HEK293 (cell line): Measurements from ENCODE around the gene SLC22A4.

ENCODE experiments used
- CTCF ChIA-PET: fragments of 350-600 bp; formaldehyde crosslinking; extraction: SDS; loops from one replicate; lab custom pipeline; 2021; ENCODE audit warnings: antibody characterized with exemption; lab: Yijun Ruan, JAX
- POLR2A ChIA-PET: fragments of 300-600 bp; formaldehyde crosslinking; extraction: SDS; loops from one replicate; lab custom pipeline; 2020; ENCODE audit warnings: antibody characterized with exemption, inconsistent platforms; lab: Yijun Ruan, JAX
- H3K27ac ChIP-seq: fragments of 200-500 bp; sonication (Bioruptor generic); 2 replicates; pipeline ENCODE4 v1.5.1; 2014; ENCODE audit warnings: low read depth, low read length, control low read depth, inconsistent platforms; ENCODE audit errors: extremely low read depth
- H3K36me3 ChIP-seq, 2 experiments: fragments of 200-500 bp in 1 of 2; sonication (Bioruptor generic) in 1 of 2; 1 replicate in 1 of 2; 2 replicates in 1 of 2; pipeline ENCODE4 v1.5.1; 2014 to 2017; ENCODE audit warnings: inconsistent platforms in 2 of 2, low read length in 2 of 2; ENCODE audit not compliant: control insufficient read depth in 2 of 2, insufficient read depth in 1 of 2
- H3K4me1 ChIP-seq: fragments of 200-500 bp; sonication (Bioruptor generic); 2 replicates; pipeline ENCODE4 v1.5.1; 2014; ENCODE audit warnings: mild to moderate bottlenecking, low read length, inconsistent platforms; ENCODE audit not compliant: control insufficient read depth, insufficient read depth
- H3K4me3 ChIP-seq: 2 replicates; pipeline ENCODE4 v1.5.1; 2011; ENCODE audit warnings: low read depth, mild to moderate bottlenecking, control low read depth, low read length, moderate library complexity
- H3K9me3 ChIP-seq: fragments of 200-500 bp; sonication (Bioruptor generic); 2 replicates; pipeline ENCODE4 v1.5.1; 2014; ENCODE audit warnings: low read depth, low read length, inconsistent platforms; ENCODE audit not compliant: control insufficient read depth, insufficient read depth
- GLI4 ChIP-seq: fragments of 450-650 bp; formaldehyde crosslinking; IDR thresholded peaks from 2 replicates; pipeline ENCODE4 v1.5.1; 2016; ENCODE audit warnings: missing biosample characterization, missing genetic modification characterization
- HOXC10 ChIP-seq: sonication (generic); formaldehyde crosslinking; IDR thresholded peaks from 2 replicates; pipeline ENCODE4 v1.8.1; 2023; ENCODE audit warnings: mild to moderate bottlenecking, missing genetic modification reagents
- MYNN ChIP-seq: fragments of 450-650 bp; formaldehyde crosslinking; IDR thresholded peaks from 2 replicates; pipeline ENCODE4 v1.5.1; 2016; ENCODE audit warnings: missing biosample characterization, missing genetic modification characterization, borderline replicate concordance
- SALL2 ChIP-seq: fragments of 450-650 bp; formaldehyde crosslinking; IDR thresholded peaks from 2 replicates; pipeline ENCODE4 v1.5.0; 2017; ENCODE audit warnings: missing biosample characterization, mild to moderate bottlenecking, missing genetic modification characterization, borderline replicate concordance
- ZBTB1 ChIP-seq: fragments of 450-650 bp; formaldehyde crosslinking; IDR thresholded peaks from 2 replicates; pipeline ENCODE4 v1.5.1; 2016; ENCODE audit warnings: missing biosample characterization, missing genetic modification characterization
- ZBTB49 ChIP-seq: fragments of 450-650 bp; formaldehyde crosslinking; IDR thresholded peaks from 2 replicates; pipeline ENCODE4 v1.5.1; 2016; ENCODE audit warnings: missing biosample characterization, missing genetic modification characterization, low read depth
- ZBTB7A ChIP-seq: fragments of 450-650 bp; formaldehyde crosslinking; IDR thresholded peaks from 2 replicates; pipeline ENCODE4 v1.5.1; 2016; ENCODE audit warnings: low read depth, missing biosample characterization, missing genetic modification characterization
- ZIC2 ChIP-seq: fragments of 450-650 bp; formaldehyde crosslinking; IDR thresholded peaks from 2 replicates; pipeline ENCODE4 v1.5.1; 2016; ENCODE audit warnings: missing biosample characterization, missing genetic modification characterization
- ZNF121 ChIP-seq: fragments of 450-650 bp; formaldehyde crosslinking; IDR thresholded peaks from 2 replicates; pipeline ENCODE4 v1.5.1; 2016; ENCODE audit warnings: missing biosample characterization, missing genetic modification characterization
- ZNF211 ChIP-seq: fragments of 450-650 bp; formaldehyde crosslinking; IDR thresholded peaks from 2 replicates; pipeline ENCODE4 v1.5.1; 2016; ENCODE audit warnings: low read depth, missing biosample characterization, missing genetic modification characterization
- ZNF248 ChIP-seq: fragments of 450-650 bp; formaldehyde crosslinking; IDR thresholded peaks from 2 replicates; pipeline ENCODE4 v1.5.1; 2017; ENCODE audit warnings: missing biosample characterization, missing genetic modification characterization
- ZNF274 ChIP-seq, 2 experiments: fragments of 200-500 bp in 1 of 2; fragments of 450-650 bp in 1 of 2; sonication (Bioruptor generic) in 1 of 2; formaldehyde crosslinking in 1 of 2; IDR thresholded peaks; 2 replicates each; pipeline versions ENCODE4 v1.5.1 to v1.6.1; 2014 to 2016; ENCODE audit warnings: borderline replicate concordance in 1 of 2, inconsistent platforms in 1 of 2, low read length in 1 of 2, missing biosample characterization in 1 of 2, missing genetic modification characterization in 1 of 2
- ZNF350 ChIP-seq: fragments of 450-650 bp; formaldehyde crosslinking; IDR thresholded peaks from 2 replicates; pipeline ENCODE4 v1.5.0; 2017; ENCODE audit warnings: missing biosample characterization, mild to moderate bottlenecking, missing genetic modification characterization
- ZNF394 ChIP-seq: fragments of 450-650 bp; formaldehyde crosslinking; IDR thresholded peaks from 2 replicates; pipeline ENCODE4 v1.5.1; 2016; ENCODE audit warnings: missing biosample characterization, missing genetic modification characterization, mild to moderate bottlenecking, moderate library complexity, borderline replicate concordance
- ZNF426 ChIP-seq: fragments of 450-650 bp; formaldehyde crosslinking; IDR thresholded peaks from 2 replicates; pipeline ENCODE4 v1.5.1; 2017; ENCODE audit warnings: missing biosample characterization, missing genetic modification characterization, mild to moderate bottlenecking, inconsistent platforms, moderate library complexity
- ZNF488 ChIP-seq: fragments of 450-650 bp; formaldehyde crosslinking; IDR thresholded peaks from 2 replicates; pipeline ENCODE4 v1.5.1; 2016; ENCODE audit warnings: missing biosample characterization, missing genetic modification characterization
- ZNF518A ChIP-seq: fragments of 450-650 bp; formaldehyde crosslinking; conservative IDR thresholded peaks from 2 replicates; pipeline ENCODE4 v1.5.1; 2016; ENCODE audit warnings: low read depth, missing biosample characterization, missing genetic modification characterization
- ZNF610 ChIP-seq: fragments of 450-650 bp; formaldehyde crosslinking; IDR thresholded peaks from 2 replicates; pipeline ENCODE4 v1.5.1; 2016; ENCODE audit warnings: missing biosample characterization, missing genetic modification characterization, borderline replicate concordance
- ZNF621 ChIP-seq: fragments of 450-650 bp; formaldehyde crosslinking; IDR thresholded peaks from 2 replicates; pipeline ENCODE4 v1.5.1; 2017; ENCODE audit warnings: missing biosample characterization, missing genetic modification characterization
- ZNF624 ChIP-seq: fragments of 450-650 bp; formaldehyde crosslinking; IDR thresholded peaks from 2 replicates; pipeline ENCODE4 v1.5.1; 2017; ENCODE audit warnings: missing biosample characterization, missing genetic modification characterization

Gene SLC22A4

GRCh38 chr5:132310141-132310834, 16.1 kb downstream of the SLC22A4 start (continued):
- TF ChIP-seq ZNF518A (tag by site-specific recombination) (no peak), GLI4 (tag by site-specific recombination) (no peak), ZNF350 (tag by site-specific recombination) (no peak), ZNF488 (tag by site-specific recombination) (no peak), ZNF394 (tag by site-specific recombination) (no peak), ZNF610 (tag by site-specific recombination) (no peak), ZNF426 (tag by site-specific recombination) (no peak)

GRCh38 chr5:132313366-132313765, 19.2 kb downstream of the SLC22A4 start:
- H3K27ac ChIP-seq, result no peak overlapping the region
- H3K36me3 ChIP-seq, result no peaks in the 10 kb centered on the region
- no peak overlapping the region for H3K4me3 ChIP-seq
- ChIA-PET POLR2A (no interaction called here), CTCF (interaction anchor here (0.6 to 0.8 kb wide), 2 partner anchors 68 to 656 kb away, joined by 4 read pairs; no protein-coding TSS in a partner anchor)
- H3K9me3 ChIP-seq, result no peaks in the 10 kb centered on the region
- no peak for TF ChIP-seq MYNN (tag by site-specific recombination)
- no peak for TF ChIP-seq ZNF610 (tag by site-specific recombination)
- TF ChIP-seq ZBTB1 (tag by site-specific recombination), result no peak
- no peak for TF ChIP-seq ZBTB49
- TF ChIP-seq ZNF621, result no peak
- no peaks in the 10 kb centered on the region for H3K4me1 ChIP-seq

- POLR2A ChIA-PET, result no interaction called here
- TF ChIP-seq ZNF624 (tag by site-specific recombination) (no peak), ZIC2 (no peak), ZNF211 (no peak), SALL2 (tag by site-specific recombination) (no peak), ZNF248 (no peak), ZNF274 (IDR thresholded peaks at IDR 0.05; ENCODE audit: low read length) (no peak), ZNF274 (tag by site-specific recombination; IDR thresholded peaks at IDR 0.05; ENCODE audit: borderline replicate concordance) (no peak), HOXC10 (CRISPR knock-in tag) (no peak), ZNF121 (tag by site-specific recombination) (no peak), ZBTB7A (tag by site-specific recombination) (no peak), MYNN (tag by site-specific recombination) (no peak)
Measured at GRCh38 chr5:132313961-132314432, 19.8 kb downstream of the SLC22A4 start.

More at GRCh38 chr5:132313961-132314432, 19.8 kb downstream of the SLC22A4 start:
- Histone ChIP-seq H3K27ac (no peak overlapping the region), H3K9me3 (no peaks in the 10 kb centered on the region), H3K36me3 (no peaks in the 10 kb centered on the region), H3K4me1 (no peaks in the 10 kb centered on the region), H3K4me3 (no peak overlapping the region)
- CTCF ChIA-PET, result interaction anchor here (0.8 kb wide), 1 partner anchor 68 kb away, joined by 4 read pairs; no protein-coding TSS in a partner anchor
